MG63 (cell line): ENCODE measurements around the gene CDHR5. TPM values are rescaled to one million over a fixed set of nuclear protein-coding genes. Genes with fewer than 3 reads are reported as not detected.

Source experiments
- DNase-seq: peaks from one replicate; pipeline ENCODE4 v3.0.0-alpha.2; 2020
- H3K27me3 ChIP-seq: fragments of 250-450 bp; sonication (Bioruptor Pico); 2 replicates; pipeline ENCODE4 v1.5.1; 2020; ENCODE audit warnings: mild to moderate bottlenecking, moderate library complexity
- H3K36me3 ChIP-seq: fragments of 250-450 bp; sonication (Bioruptor Pico); 2 replicates; pipeline ENCODE4 v1.5.1; 2020; ENCODE audit warnings: mild to moderate bottlenecking, moderate library complexity
- H3K4me3 ChIP-seq: fragments of 250-450 bp; sonication (Bioruptor Pico); 2 replicates; pipeline ENCODE4 v1.5.1; 2020; ENCODE audit warnings: mild to moderate bottlenecking, moderate library complexity
- H3K9me3 ChIP-seq: fragments of 250-450 bp; sonication (Bioruptor Pico); 2 replicates; pipeline ENCODE4 v1.5.1; 2020; ENCODE audit warnings: mild to moderate bottlenecking, moderate library complexity
- total RNA-seq: library from RNA; depleted of rRNA; stranded (reverse); fragments of >200 nt; shearing (Covaris generic); gene quantifications from 2 replicates; pipeline ENCODE4 v1.2.3, GENCODE V29; 2014; ENCODE audit warnings: low replicate concordance

Gene CDHR5
- total RNA-seq, 1 experiment from 2014 or later, result not detected

DNA sequence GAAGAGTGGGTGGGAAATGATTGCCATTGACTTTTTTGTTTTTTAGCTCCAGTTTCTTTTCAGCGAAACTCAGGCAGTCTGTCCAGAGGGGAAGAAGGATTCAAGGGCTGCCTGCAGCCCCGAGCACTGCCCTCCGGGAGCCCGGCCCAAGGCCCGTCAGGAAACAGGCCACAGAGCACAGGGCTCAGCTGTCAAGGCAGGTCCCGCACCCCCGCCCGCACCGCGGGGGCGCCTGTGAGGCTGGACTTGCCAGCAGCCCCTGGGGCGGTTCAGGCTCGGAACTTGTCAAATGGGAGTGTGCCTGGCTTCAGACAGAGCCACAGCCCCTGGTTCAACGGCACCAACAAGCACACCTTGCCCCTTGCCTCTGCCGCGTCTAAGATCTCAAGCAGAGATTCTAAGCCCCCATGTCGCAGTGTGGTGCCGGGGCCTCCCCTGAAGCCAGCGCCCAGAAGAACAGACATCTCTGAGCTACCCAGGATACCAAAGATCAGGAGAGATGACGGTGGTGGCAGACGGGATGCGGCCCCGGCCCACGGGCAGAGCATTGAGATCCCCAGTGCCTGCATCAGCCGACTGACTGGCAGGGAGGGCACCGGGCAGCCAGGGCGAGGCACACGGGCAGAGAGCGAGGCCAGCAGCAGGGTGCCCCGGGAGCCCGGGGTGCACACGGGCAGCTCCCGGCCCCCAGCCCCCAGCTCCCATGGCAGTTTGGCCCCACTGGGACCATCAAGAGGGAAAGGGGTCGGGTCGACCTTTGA lies 17.6 kb downstream of the CDHR5 start:
- Histone ChIP-seq H3K27me3 (no peaks in the 10 kb centered on the region), H3K9me3 (no peaks in the 10 kb centered on the region), H3K4me3 (no peak overlapping the region), H3K36me3 (peaks cover 92% of the 10 kb centered on the region)
- no peak for DNase-seq

DNA sequence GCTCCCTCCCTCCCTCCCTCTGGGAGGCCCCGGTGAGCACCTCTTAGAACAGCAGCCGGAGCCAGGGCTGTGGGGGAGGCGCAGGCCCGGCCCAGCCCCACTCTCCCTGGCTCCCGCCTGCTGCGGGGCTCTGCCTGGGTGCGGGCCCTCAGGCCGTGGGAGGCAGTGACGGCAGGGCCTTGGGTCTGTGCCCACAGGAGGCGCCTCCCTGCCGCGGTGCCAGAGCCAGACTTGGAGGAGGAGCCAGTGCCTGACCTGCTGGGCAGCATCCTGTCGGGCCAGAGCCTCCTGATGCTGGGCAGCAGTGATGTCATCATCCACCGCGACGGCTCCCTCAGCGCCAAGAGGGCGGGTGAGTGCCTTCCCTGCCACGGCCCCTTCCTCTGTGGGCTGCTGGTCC lies 18.5 kb downstream of the CDHR5 start:
- DNase-seq, result peak; percentile 43
- H3K27me3 ChIP-seq, result no peaks in the 10 kb centered on the region
- H3K9me3 ChIP-seq, result no peaks in the 10 kb centered on the region
- peaks cover 92% of the 10 kb centered on the region for H3K36me3 ChIP-seq
- H3K4me3 ChIP-seq, result no peak overlapping the region

DNA sequence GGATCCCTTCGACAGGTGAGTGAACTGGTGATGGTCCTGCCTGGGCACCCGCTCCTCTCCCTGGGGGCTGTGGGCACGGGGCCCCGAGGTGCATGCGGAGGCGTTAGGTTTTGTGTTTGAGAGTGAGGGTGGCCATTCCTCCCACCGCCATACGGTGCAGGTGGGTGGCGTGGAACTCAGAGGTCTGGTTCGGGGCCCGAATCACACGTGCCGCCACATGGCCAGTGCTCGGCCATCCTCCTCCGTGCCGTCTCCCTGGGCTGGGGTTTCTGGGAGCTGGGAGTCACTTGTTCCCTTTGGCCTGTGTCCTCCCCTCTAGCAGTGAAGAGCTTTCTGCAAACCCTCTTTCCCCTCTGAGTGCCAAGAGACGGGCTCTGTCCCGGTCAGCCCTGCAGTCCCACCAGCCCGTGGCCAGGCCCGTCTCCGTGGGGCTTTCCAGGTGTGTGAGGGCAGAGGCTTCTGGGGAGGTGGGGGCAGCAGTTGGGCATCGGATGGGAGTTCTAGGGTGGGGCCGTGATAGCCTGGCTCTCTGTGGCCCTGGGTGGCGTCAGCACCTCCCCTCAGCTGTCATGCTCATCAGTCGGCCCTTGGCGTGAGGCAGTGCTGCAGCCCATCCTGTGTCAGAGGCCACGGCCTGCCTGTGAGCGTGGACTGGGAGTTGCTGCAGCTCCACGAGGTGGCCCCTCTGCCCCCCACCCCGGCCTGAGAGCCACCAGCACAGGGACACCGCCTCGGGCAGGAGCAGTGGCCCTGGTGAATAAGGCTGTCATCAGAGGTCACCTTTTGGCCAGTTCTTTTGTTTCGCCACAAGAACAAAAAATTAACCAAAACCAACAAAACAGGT lies 19.2 kb downstream of the CDHR5 start:
- no peak for DNase-seq
- H3K36me3 ChIP-seq, result peaks cover 91% of the 10 kb centered on the region
- no peaks in the 10 kb centered on the region for H3K27me3 ChIP-seq
- no peak overlapping the region for H3K4me3 ChIP-seq
- H3K9me3 ChIP-seq, result no peaks in the 10 kb centered on the region

DNA sequence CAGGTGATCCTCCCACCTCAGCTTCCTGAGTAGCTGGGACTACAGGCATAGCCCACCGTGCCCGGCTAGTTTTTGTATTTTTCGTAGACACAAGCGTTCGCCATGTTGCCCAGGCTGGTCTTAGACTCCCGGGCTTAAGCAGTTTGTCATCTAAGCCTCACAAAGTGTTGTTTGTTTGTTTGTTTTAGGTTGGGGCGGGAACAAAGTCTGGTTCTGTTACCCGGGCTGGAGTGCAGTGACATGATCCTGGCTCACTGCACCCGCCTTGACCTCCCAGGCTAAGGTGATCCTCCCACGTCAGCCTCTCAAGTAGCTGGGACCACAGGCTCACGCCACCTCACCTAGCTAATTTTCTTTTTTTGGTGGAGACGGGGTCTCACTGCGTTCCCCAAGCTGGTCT lies 21.6 kb downstream of the CDHR5 start:
- H3K36me3 ChIP-seq, result peaks cover 89% of the 10 kb centered on the region
- DNase-seq, result no peak
- H3K4me3 ChIP-seq, result no peak overlapping the region
- no peaks in the 10 kb centered on the region for H3K9me3 ChIP-seq
- H3K27me3 ChIP-seq, result no peaks in the 10 kb centered on the region

DNA sequence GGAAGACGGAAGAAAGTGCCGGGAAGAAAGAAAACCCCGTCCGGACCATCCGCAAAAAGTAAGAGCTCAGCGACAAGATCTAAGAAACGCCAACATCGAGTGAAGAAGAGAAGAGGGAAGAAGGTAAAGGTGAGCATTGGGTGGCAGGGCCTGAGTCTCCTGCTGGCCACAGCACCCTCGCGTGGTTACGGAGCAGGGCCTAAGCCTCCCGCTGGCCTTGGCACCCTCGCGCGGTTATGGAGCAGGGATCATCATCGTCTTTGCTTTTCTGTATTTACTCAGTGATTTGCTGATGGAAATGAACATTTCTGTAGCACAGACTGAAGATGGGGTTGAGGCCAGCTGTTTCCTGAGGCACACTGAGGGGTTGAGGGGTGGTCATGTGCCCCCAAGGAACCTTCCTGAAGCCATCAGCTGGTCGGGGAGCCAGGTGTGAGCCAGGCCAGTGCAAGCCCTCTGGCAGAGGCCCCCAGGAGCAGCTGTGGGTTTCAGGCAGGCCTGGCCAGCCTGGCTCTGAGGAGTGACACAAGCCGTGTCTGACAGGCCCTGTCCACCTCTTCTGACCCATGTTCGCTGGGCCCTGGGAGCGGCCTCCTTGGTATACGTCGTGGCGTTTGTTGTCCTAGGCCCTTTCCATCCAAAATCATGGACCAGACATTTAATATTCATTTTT lies 23.0 kb downstream of the CDHR5 start:
- Histone ChIP-seq H3K36me3 (peaks cover 87% of the 10 kb centered on the region), H3K27me3 (no peaks in the 10 kb centered on the region), H3K4me3 (no peak overlapping the region), H3K9me3 (no peaks in the 10 kb centered on the region)
- no peak for DNase-seq

DNA sequence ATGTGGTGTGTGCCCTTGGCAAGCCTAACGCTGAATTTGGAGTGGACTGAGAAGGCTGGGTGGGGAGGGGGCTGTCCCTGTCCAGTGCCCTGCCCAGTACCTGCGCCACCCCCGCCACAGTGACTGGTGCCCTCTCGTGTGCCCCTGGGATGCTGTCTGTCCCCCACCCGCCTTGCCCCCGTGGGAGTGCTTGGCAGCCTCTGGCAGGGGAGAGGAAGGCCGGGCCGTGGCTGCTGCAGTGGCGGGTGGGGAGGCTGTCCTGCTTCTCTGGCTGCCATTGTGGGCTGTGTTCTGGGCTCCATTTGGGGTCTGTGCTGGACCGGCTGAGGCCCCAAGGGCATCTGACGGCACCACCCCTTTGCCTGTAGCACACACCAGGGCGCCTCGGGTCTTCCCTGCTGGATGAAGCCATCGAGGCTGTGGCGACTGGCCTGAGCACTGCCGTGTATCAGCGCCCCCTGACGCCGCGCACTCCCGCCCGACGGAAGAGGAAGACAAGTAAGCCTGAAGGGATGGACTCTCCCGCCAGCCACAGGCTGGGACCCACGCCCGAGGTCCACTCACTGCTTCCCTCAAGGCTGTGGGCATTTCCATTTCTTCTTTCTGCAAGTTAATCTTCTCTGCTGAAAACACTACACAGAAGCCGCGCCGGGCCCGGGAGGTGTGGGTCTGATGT lies 26.6 kb downstream of the CDHR5 start:
- no peaks in the 10 kb centered on the region for H3K27me3 ChIP-seq
- no peak for DNase-seq
- H3K36me3 ChIP-seq, result peaks cover 89% of the 10 kb centered on the region
- no peaks in the 10 kb centered on the region for H3K9me3 ChIP-seq
- no peak overlapping the region for H3K4me3 ChIP-seq

DNA sequence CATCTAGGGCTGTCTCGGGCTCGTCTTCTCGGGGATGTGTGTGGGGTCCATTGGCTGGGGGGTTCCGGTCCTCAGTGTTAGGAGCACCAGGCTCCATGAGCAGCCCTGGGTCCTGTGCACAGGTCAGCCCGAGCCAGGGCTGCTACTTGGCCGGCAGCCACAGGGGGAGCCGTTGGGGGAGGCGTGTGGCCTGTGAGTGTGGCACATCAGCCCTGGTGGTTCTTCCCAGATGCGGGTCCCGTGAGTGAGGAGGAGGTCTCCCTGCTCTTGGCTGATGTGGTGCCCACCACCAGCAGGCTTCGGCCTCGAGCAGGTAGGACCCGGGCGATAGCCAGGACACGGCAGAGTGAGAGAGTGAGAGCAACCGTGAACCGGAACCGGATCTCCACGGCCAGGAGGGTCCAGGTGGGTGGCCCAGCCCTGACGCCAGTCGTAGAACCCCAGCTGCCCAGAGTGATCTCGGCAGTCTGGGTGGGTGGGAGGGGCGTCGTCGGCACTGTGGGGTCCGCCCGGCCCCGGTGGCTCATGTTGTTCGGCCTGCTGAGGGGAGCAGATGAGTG lies 27.5 kb downstream of the CDHR5 start:
- H3K27me3 ChIP-seq, result no peaks in the 10 kb centered on the region
- peaks cover 92% of the 10 kb centered on the region for H3K36me3 ChIP-seq

DNA sequence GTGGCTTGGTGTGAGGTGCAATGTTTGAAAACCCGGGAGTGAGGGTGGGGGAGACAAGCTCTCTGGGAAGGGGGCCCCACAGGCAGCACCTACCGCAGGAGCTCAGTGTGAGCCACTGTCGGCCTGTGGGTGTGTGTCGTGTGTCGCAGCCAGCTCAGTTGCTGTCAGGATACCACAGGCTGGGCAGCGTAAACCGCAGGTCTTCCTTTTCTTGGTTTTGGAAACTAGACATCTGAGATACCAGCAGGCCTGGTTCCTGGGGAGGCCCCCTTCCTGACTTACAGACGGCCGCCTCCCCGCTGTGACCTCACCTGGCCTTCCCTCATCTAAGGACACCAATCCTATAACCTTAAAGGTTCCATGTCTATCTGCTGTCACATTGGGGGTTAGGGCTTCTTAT lies 28.4 kb downstream of the CDHR5 start:
- Histone ChIP-seq H3K9me3 (no peaks in the 10 kb centered on the region), H3K27me3 (no peaks in the 10 kb centered on the region), H3K4me3 (no peak overlapping the region), H3K36me3 (peaks cover 90% of the 10 kb centered on the region)
- no peak for DNase-seq

More for the DNA sequence above, 27.5 kb downstream of the CDHR5 start:
- Histone ChIP-seq H3K4me3 (no peak overlapping the region), H3K9me3 (no peaks in the 10 kb centered on the region)
- DNase-seq, result no peak

DNA sequence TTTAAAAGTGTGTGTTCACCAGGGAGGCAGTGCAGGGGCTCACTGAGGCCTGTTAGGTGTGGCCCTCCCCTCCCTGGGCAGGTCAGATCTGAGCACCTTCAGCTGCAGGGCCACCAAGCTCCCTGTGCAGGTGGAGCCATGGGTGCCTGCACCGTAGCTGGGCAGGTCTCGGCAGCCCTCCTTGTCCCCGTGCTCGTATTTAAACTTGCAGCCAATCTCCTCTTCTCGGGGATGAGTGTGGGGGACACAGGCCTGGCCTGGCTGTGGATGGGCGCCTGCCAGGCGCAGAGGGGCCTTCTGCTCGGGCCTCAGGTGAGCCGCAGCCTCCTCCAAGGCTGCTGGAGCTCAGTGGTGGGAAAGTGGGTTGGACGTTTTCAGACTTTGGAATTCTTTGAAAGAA lies 29.4 kb downstream of the CDHR5 start:
- H3K27me3 ChIP-seq, result no peaks in the 10 kb centered on the region
- no peak overlapping the region for H3K4me3 ChIP-seq
- H3K36me3 ChIP-seq, result peaks cover 92% of the 10 kb centered on the region
- no peaks in the 10 kb centered on the region for H3K9me3 ChIP-seq
- DNase-seq, result no peak

DNA sequence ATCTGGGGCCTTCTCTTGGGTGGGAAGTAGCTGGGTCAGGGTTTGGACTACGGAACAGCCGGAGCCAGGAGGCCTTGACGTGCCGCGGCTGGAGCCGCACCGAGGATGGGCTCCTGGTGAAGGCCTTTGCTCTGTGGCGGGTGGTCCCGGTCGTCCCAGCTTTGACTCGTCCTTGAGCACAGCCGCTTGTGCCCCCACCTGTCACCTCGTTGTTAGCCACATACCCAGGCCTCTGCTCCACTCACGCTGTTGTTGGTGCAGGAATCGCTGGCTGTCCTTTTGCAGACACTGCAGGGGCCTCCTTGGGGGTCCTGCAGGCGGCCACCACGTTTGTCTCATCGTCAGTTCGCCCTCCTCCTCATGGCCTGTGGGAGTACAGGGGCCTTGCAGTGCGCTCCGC lies 31.4 kb downstream of the CDHR5 start:
- no peak for DNase-seq
- Histone ChIP-seq H3K27me3 (no peaks in the 10 kb centered on the region), H3K9me3 (no peaks in the 10 kb centered on the region), H3K36me3 (peaks cover 94% of the 10 kb centered on the region), H3K4me3 (no peak overlapping the region)

DNA sequence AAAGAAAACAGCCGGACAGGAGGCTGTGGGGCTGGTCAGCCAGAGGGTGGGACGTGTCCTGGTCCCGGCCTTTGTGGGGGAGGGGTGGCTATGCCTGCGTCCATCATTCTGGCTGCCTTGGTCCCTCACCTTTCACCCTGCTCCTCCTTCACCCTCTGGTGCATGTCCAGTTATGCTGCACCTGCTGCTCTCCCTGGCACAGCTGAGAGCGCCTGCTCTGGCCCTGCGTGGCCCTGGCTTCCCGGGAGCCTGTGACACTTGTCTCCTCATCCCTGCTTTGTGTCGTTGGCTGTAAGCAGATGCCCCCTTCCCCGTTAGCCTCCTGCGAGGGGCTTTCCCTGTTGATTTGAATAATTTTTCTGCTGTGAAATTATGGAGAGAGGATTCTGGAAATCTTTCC lies 31.8 kb downstream of the CDHR5 start:
- Histone ChIP-seq H3K36me3 (peaks cover 94% of the 10 kb centered on the region), H3K4me3 (no peak overlapping the region), H3K9me3 (no peaks in the 10 kb centered on the region), H3K27me3 (no peaks in the 10 kb centered on the region)
- DNase-seq, result no peak

DNA sequence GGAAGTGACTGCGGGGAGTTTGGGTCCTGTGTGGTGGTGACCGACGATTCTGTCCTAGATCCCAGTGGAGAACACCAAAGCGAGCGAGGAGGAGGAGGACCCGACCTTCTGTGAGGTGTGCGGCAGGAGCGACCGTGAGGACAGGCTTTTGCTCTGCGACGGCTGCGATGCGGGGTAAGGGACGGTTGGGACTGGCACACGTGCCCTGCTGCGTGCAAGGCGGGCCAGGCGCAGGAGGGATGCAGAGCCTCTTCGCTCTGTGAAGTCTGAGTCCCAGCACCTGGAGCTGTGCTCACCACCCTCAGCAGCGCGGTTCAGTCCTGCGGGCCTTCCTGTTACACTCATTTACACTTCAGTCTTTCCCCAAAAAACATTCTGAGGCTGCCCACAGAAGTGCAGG lies 32.3 kb downstream of the CDHR5 start:
- Histone ChIP-seq H3K36me3 (peaks cover 95% of the 10 kb centered on the region), H3K4me3 (no peak overlapping the region), H3K9me3 (no peaks in the 10 kb centered on the region), H3K27me3 (no peaks in the 10 kb centered on the region)
- no peak for DNase-seq

DNA sequence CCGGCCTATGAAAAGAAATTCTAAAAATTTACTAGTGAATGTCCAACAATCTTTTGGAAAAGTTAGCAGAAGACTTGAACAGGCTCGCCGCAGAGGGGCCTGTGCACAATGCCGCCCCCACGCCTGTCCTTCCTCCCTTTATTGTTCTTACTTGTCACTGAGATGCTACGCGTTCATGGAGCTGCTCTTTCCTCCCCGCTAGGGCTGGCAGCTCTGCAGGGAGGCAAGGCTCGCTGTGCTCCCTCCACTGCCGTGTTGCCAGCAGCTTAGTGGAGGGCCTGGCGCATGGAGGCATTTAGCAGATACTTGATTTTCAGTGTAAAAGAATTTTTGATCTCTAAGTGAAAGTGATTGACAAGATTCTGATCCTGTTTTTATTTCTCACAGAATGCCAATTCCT lies 33.8 kb downstream of the CDHR5 start:
- H3K36me3 ChIP-seq, result peaks cover 96% of the 10 kb centered on the region
- no peaks in the 10 kb centered on the region for H3K9me3 ChIP-seq
- H3K27me3 ChIP-seq, result no peaks in the 10 kb centered on the region
- no peak overlapping the region for H3K4me3 ChIP-seq
- DNase-seq, result no peak

DNA sequence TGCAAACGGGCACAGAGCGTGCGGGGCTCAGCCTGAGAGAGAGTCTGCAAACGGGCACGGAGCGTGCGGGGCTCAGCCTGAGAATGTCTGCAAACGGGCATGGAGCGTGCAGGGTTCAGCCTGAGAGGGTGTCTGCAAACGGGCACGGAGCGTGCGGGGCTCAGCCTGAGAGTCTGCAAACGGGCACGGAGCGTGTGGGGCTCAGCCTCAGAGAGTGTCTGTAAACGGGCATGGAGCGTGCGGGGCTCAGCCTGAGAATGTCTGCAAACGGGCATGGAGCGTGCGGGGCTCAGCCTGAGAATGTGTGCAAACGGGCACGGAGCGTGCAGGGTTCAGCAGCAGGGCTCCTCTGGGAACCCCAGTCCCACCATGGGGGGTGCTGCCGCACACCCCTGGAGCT lies 35.0 kb downstream of the CDHR5 start:
- Histone ChIP-seq H3K4me3 (no peak overlapping the region), H3K36me3 (peaks cover 88% of the 10 kb centered on the region)

DNA sequence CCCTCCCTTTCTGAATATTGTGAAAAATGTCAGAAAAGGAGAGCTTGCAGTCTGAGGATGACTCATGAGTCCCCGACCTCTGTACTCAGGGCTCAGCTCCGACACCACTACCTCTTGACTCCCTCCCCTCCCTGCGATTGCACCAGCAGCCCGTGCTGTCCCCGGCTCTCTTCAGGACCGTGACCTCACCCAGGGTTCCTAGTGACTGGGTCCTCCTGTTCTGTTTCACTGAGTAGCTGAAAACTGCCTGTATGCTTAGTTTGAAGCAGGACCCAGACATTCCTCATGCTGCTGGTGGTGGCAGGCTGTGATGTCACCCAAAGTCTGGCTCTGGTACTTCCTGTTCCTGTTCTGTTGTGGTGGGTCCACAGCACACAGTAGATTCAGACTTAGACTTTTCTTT lies 36.8 kb downstream of the CDHR5 start:
- no peak for DNase-seq
- Histone ChIP-seq H3K27me3 (no peaks in the 10 kb centered on the region), H3K9me3 (no peaks in the 10 kb centered on the region), H3K36me3 (peaks cover 85% of the 10 kb centered on the region), H3K4me3 (no peak overlapping the region)

More for the DNA sequence above, 35.0 kb downstream of the CDHR5 start:
- Histone ChIP-seq H3K9me3 (no peaks in the 10 kb centered on the region), H3K27me3 (no peaks in the 10 kb centered on the region)
- DNase-seq, result no peak

DNA sequence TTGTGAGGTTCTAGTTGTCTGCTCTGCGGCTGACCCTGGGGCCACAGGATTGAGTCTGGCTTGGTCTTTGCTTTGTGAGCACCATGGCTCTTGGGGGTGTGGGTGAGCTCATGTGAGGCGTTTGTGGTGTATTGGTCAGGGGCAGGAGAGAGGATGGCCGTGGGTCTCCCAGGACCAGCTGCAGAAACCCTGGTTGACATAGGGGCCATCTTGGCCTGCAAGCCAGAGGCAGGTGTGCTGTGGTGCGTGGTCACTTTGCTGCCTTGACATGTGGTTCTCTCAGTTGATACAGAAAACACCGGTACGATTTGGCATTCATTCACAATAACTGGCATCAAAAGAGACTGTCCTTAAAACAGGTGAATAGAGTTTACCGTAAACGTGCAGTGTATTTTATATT lies 37.2 kb downstream of the CDHR5 start:
- H3K36me3 ChIP-seq, result peaks cover 85% of the 10 kb centered on the region
- H3K27me3 ChIP-seq, result no peaks in the 10 kb centered on the region
- no peak for DNase-seq
- H3K4me3 ChIP-seq, result no peak overlapping the region
- no peaks in the 10 kb centered on the region for H3K9me3 ChIP-seq
